ENCODE results near the gene RPL10A.
A peak's percentile ranks its signal among the peaks of the same experiment; 100 is the strongest.

The RPL10A gene

DNA sequence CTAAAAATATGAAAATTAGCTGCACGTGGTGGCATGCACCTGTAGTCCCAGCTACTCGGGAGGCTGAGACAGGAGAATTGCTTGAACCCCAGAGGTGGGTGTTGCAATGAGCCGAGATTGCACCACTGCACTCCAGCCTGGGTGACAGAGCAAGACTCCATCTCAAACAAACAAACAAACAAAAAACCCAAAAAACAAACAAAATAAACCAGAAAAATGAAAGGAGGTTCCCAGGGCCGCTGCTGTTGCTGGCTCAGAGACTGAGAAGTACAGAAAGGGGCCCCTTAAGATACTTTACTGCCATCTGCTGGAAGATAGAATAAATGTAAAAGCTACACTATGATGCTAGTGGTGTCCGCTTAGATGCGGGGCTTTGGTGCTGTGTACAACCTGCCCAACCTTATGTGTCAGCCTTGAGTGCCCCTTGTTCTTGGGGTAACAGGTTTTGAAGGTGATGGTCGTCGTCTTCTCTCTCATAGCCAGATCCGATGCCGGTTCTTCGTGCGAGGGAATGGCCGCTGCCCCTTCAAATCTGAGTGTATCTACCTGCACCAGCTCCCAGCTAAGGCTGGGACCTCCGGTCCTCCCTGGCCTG lies 18.8 kb upstream of the RPL10A start:
- DNase-seq = no peak

DNA sequence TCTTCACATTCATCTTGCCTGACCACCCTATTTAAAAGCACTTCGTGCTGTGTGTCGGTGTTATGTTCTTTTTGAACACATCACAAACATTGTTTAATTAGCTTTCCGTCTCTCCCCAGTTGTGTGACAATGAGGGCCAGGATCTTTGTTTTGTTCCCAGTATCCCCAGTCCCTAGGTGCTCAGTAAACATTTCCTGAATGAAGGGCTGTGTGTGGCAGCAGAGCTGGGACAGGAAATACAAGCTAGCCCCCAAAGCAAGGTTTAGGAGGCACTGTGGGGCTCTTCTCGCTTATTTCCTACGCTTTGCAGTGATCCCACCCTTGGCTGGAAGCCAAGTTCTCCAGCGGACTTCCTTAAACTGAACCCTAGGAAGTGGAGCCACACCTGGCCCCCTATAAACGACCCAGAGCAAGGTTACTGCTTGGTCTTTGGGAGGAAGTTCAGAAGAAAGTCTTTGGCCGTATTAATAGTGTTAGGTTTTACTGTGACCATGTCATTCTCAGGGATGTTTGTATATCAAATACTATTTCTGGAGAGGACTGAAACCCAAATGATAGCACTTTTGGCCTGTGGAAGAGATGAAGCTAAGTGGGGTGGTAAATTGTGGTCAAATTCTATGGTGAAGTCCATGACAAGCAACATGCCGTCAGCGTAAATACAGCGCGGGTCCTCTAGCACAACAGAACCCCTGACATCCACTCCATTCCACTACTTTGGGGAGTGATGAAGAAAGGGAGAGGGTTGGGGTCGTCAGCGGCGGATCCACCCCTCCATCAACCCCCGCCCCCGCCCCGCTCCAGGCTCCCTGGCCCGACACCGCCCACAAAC lies 16.6 kb upstream of the RPL10A start:
- no peak for DNase-seq

DNA sequence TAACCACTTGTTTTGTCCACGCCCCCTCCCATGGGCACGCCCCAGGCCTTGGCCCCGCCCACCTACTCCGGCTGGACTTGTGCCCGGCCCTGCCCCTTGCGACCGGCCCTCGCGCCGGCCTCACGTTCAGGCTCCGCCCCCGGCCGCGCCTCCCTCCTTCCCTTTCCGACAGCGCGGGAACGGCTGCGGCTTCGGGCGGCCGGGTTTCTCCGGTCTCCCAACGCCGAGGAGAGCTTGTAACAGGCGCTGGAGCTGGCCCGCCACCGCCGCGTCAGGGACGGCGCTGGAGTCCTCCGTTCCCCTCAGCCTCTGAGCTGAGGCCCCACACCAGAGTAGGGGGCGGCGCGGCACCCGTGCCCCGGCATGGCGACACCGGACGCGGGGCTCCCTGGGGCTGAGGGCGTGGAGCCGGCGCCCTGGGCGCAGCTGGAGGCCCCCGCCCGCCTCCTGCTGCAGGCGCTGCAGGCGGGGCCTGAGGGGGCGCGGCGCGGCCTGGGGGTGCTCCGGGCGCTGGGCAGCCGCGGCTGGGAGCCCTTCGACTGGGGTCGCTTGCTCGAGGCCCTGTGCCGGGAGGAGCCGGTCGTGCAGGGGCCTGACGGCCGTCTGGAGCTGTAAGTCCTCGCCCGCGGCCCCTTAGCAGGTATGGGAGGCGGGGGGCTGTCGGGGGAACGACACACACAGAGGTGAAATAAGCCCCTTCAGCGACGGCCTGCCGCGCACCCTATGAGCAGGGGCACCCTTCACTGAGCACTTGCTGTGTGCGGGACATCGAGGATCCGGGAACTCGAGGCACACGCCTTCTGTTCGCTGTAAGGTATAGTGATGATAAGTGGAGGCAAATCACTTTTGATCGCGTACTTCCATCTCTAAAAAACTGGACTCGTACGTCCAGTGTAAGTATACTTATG lies 15.8 kb upstream of the RPL10A start, which contains the start of gene FANCE:
TSS of gene FANCE (plus strand) at position 156 of the 908 bp plus-strand sequence. CDS start at position 364, 208 bp downstream.
- DNase-seq = peak; percentile 46 to 72 (median 68)

DNA sequence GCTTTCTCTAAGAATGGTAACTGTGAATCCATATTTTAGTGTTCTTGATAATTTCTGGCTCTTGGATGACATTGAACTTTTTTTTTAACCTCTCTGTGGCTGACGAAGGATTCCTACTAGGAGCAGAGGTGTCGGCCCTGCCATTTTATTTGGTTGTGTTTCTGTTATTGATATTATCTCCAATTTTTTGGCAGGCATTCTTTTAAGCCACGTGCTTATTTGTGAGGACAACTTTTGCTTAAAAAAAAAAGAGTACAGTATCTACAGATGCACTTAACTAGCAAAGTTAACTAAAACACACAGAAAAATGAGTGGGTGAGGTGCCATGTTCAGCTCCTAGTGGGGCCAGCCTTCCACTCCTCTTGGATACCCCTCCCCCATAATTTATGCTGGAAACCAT lies 15.0 kb upstream of the RPL10A start:
- no peak for DNase-seq

DNA sequence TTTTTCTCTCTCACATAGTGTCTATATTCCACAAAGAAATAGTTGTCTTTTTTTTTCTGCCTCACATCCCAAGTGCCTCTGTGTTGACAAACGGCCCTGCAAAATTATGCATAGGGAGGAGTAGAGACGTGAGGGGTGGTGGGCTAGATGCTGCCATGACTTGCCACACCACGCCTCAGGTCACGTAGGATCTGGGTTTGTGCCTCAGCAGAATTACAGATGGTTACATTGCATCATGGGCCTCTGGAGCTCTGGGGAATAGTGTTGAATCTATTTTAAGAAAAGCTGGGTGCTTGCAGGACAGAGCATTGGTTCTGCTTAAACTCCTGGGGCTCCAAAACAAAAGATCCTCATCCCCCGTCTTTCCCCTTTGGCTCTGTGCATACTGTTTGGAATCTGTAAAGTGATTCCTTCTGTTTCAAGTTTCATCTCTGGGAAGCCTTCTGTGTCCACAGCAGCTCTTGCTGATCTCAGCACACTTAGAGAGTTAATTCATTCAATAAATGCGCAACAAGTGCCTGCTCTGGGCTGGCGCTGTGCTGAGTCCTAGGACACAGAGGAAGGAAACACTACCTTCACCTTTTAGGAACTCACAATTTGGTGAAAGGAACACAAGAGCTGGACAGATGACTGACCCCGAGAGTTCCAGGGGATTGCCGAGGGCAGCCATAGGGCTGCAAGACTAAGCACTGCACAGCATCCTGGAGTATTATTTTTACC lies 13.7 kb upstream of the RPL10A start:
- no peak for DNase-seq

DNA sequence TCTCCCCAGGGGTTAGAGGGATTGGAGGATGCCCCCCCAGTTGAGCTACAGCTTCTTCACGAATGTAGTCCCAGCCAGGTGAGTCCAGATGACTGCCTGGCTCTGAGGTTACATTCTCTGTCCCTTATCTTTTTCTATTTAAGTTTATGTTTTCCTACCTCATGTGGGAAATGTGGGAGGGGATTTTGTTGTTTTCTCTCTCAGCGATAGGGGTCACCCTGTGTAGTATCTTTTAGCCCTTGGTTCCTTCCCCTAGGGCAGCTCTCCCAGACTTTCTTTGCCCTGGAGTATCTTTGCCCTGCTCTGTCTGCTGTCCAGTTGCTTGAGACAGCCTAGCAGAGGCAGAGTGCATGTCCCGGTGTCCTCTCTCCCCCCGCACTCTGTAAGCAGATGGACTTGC lies 10.3 kb upstream of the RPL10A start:
- DNase-seq = no peak

DNA sequence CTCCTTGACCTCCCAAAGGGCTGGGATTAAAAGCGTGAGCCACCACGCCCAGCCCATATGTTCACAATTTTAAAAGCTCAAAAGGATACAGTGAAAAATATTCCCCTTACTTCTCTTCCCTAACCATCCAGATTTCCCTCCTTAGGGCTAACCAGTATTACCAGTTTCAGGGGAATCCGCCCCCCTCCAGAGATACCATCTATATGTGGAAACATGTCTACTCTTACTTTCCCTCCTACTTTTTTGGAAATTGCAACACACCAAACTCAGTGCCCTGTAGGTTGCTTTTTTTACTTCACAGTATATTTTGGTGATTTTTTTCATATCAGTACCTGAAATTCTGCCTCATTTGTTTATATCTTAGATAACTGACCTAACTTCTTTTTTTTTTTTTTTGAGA lies 6.9 kb upstream of the RPL10A start:
- DNase-seq = no peak

DNA sequence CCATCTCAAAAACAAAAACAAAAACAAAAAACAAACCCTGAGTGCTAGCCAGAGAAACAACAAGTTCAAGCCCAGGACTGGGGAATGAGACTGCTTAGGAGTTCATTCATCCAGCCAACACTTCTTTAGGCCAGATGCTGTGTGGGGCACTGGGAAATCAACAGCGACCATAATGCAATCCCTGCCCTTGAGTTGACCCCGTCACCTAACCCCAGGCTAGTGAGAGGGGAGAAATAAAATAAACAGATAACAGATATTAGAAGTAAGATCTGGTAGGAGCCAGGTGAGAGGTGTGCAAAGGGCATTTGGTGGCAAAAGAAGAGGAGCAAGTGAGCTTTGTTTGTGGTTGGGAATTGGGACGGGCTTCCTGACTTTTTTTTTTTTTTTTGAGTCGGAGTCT lies 4.9 kb upstream of the RPL10A start:
- DNase-seq = no peak

DNA sequence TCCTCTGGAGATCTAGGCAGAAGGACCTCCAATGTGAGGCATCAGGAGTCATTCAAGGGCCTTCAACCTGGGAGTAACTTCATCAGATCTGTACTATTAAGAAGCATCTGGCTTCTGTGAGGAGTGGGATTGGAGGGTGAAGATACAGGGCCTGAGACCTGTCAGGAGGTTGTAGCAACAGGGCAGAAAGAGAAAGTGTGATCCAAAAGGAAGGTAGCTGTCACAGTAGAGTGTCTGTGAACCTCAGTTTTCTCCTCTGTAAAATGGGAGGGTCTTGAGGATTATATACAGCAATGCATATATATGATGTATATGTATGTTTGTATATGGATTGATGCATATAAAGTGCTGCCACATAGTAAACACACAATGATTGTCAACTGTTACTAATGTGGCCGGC lies 2.6 kb upstream of the RPL10A start:
- DNase-seq = no peak

DNA sequence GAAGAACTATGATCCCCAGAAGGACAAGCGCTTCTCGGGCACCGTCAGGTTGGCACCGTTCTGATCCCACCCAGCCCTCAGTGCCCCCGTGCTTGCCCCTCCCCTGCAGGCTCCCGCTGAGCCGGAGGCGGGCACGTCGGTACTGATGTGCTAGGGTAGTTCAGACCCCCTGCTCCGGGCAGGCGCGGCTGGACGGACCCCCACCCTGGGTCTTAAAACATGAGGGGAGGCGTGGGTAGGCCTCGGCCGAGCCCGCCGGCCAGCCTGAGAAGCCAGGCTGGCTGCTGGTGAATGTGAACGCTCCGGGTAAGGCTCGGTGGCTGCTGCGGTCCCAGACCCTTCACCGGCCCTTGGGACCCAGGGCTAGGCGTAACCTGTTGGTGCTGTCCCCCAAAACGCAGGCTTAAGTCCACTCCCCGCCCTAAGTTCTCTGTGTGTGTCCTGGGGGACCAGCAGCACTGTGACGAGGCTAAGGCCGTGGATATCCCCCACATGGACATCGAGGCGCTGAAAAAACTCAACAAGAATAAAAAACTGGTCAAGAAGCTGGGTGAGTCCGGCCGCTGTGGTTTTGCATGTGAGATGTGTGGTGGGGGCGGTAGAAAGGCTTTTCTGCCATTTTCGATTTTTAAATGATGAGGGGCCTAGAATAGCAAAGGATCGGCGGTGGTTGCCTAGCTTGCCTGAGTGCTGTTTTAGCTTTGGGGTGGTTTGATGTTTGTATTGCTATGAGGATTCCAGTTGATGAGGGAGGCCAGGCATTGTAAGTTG lies 964 bp downstream of the RPL10A start:
- no peak for DNase-seq

DNA sequence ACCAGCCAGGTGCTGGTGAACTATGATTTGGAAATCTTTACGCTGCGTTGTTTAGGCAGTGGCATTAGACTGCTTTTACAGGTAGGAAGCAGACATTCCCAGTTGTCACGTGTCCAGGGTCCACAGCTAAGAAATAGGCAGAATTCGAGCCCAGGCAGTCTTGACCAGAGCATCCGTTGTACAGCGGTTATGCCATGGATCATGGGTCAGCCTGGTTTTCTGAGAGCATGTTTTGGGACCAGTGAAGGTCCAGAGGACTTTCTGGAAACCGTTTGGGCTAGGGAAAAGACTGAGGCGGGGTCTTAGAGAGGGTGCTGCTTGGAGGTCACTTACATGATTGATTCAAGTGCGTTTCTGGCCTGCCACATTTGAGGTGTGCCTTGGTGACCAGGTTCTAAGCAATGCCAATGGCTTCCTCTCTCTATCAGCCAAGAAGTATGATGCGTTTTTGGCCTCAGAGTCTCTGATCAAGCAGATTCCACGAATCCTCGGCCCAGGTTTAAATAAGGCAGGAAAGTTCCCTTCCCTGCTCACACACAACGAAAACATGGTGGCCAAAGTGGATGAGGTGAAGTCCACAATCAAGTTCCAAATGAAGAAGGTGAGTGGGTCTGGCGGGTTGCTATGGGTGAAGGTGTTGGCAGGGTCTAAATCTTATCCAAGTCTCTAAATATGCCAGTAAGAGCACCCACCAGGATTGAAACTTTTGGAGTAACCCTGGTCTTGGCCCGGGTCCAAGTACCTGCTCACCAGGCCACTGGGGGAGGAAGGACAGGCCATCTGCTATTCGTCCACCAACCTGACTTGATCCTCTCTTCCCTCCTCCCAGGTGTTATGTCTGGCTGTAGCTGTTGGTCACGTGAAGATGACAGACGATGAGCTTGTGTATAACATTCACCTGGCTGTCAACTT lies 1.8 kb downstream of the RPL10A start:
- DNase-seq = no peak

DNA sequence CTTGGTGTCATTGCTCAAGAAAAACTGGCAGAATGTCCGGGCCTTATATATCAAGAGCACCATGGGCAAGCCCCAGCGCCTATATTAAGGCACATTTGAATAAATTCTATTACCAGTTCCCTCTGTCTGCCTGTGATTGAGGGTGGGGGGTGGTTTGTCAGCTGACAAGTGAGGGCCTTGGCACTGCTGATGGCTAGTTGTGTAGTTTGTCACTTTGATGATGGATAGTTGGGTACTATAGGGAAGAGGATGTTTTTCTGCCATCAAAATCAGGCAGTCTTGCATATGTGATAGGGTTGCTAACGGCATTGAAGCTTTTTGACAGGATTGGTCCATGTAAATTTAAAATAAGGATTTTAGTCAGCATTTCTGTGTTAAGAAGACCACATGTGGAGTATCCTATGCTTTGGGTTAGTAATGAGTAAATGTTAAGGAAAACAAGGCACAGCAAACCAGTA lies 2.5 kb downstream of the RPL10A start:
- DNase-seq = no peak

DNA sequence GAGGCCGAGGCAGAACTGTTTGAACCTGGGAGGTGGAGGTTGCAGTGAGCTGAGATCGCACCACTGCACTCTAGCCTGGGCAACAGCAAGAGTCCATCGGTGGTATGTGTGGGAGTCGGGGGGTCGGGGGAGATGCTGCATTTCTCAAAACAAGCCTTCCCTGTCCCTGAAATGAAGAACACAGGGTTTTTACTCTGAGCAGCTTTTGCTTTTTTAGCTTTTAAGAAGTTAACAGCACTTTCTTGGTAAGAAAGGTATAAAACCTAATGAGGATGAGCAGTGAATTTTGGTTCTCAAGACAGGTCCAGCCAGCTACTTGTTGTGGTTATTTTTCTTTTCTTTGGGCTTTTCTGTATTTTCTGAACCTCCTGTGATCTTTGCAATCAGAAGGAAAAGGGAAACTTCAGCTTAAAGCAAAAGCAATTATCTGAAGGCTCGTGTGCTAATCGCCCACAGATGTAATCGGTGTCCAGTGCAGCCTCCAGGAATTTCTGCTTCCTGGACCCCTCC lies 3.7 kb downstream of the RPL10A start:
- DNase-seq = no peak

DNA sequence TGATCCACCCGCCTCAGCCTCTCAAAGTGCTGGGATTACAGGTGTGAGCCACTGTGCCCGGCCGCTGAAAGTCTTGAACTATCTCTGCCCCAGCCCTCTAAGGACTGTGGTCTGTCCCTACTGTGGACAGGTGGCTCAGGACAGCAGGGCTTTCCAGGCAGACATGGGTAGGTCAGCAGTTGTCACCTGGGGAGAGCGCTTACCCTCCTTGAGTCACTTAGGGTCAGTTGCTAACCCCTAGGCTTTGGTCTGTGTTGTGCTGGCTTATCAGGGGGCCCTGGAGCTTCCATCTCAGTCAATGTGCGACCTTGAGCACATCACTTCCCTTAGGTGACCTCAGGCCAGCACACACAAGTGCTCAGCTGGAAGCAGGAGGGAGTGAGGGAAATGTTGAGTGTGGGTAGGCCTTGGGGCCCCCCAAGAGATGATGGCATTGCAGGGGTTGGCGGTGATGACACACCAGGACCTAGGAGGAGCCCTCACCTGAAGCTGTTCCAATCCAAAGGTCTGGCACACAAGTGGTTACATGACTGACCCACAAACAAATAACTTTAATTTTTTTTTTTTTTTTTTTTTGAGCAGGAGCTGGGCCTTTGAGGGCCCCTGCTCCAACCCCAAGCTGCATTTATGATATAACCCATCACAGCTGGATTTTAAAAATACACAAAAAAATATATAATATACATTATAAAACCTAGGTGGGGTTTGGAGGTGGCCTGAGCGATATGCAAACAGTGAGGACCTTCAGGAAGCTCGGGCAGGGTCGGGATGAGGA lies 5.1 kb downstream of the RPL10A start:
- DNase-seq = no peak

DNA sequence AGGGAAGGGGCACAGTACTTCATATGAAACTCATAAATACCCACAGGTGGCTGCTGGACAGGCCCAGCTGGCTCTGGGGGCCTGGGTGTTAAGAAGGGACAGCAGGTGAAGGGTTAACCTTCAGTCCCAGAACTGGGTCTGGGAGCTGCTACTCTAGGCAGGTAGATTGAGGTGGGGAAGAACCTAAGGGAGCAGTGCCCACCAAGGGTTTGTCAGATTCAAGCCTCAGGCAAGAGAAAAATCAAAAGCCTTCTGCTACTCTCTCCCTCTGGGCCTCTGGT lies 5.6 kb downstream of the RPL10A start:
- DNase-seq = no peak

DNA sequence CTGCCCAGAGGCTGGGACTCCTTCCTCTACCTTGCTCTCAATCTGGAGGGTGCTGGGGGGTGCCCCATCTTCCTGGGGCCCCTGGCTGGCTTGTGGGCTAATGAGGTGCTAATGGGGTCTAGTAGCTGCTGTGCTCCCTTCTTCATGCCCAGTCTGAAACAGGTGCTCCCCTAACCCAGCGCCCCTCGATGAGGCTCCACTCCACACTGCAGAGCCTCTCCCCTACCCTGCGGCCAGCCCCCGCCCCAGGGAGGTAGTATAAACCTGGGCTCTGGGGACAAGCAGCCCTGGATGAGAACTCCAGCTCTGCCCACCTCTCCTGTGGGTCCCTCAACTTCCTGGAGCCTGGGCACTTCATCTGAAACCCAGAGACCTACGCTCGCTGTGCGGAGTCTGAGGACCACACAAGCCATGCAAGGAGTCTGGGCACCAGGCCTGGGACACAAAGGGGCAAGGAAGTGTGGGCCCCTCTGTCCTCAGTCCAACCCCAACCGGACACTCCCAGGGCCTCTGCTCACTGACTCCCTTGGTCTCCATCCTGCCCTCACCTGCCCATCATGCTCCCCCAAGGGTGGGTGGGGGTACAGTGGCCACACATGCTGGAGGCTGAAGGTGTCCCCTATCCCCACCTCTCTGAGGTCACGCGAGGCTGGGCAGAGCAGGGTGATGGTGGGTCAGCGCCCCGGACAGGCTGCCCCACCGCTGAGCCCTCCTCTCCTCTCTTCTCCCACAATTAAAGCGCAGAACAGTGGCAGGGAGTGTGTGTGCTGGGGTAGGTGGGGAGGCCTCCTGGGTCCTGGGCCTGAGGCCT lies 6.1 kb downstream of the RPL10A start:
- no peak for DNase-seq

DNA sequence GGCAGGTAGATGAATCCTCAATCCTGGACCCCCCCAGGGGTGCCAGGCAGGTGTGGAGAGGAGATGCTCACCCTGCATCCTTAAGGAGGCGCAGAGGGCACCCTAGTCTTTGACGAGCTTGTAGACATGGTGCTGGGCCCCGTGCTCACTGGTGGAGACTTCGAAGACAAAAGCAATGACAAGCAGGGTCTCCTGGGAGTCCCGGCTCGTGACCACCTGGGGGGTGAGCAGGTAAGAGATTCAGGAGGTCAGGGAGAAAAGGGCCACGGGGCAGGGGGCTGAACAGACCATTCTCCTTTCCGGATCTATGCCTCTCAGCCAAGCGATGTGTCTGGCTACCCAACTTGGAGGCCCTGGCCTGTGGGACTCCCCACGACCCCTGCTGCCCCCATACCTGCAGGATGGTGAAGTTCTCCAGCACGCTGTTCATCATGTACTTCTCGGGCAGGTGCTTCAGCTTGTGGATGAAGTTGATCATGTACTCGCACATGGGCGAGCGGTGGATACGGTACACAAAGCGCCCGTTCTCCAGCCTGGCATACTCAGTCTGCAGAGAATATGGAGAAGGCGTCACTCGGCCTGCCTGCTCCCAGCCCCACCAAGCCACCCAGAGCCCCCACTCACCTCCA lies 6.9 kb downstream of the RPL10A start:
- no peak for DNase-seq

DNA sequence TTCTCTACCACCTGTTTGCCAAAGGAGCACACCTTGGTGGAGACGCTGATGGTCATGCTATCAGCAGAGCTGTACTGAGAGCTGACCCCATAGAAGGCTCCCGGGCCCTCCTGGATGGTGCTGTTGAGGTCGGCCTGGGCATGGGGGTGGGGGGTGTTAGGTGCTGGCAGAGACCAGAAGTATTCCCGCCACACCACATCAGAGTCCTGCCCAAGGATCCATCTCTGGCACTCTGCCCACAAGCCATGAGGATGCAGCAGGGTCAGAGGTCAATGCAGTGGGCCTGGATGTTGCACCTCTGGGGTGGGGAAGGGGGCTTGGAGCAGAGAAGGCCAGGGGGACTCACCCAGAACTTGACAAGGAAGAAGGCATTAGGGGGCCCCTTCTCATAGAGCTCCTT lies 7.4 kb downstream of the RPL10A start:
- no peak for DNase-seq

DNA sequence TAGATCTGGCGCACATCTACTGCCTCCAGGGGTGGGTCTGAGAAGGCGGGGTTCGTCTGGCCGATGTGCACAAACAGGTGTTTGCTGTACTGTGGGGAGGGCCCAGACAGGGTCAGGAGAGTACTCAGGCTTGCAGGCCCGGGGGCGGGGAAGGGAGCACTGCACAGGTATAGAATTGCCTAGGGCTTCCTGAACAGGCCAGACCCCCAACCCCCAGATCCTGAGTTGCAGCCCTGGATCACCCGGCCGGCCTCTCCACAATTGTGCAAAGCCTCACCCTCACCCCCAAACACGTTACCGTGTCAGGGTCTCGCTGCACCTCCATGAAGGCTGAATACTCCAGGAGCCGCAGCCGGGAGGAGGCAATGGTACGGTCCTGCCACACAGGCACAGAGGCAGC lies 7.8 kb downstream of the RPL10A start:
- no peak for DNase-seq

Data from activated naive CD4-positive, alpha-beta T cell (primary cell).